ENCODE data around the gene PALLD.
"Not testable (repeated sequence)": the region's sequence is repeated elsewhere in the genome, so short reads cannot be mapped to it uniquely, and the experiment has no call there.

PALLD gene

DNA sequence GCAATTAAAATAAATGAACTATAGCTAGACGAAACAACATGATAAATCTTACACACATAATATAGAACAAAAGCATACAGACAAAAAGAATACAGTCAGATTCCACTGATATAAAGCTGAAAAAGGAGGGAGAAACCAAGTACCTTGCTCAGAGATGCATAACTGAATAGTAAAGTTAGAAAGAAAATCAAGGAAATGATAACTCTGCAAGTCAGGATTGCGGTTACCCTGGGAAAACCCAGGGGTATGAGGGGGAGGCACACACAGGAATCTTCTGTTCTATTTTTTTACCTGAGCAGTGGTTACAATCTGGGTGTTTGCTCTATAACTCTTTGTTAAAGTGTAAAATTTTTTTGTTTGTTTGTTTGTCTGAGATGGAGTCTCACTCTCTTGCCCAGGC, 304.1 kb downstream of the PALLD start:
- H3K4me3 ChIP-seq (ENCODE audit: low read depth, low read length) = no peak overlapping the region
- DNase-seq (ENCODE audit: low read depth) = no peak
- TF ChIP-seq, protein P1, sequence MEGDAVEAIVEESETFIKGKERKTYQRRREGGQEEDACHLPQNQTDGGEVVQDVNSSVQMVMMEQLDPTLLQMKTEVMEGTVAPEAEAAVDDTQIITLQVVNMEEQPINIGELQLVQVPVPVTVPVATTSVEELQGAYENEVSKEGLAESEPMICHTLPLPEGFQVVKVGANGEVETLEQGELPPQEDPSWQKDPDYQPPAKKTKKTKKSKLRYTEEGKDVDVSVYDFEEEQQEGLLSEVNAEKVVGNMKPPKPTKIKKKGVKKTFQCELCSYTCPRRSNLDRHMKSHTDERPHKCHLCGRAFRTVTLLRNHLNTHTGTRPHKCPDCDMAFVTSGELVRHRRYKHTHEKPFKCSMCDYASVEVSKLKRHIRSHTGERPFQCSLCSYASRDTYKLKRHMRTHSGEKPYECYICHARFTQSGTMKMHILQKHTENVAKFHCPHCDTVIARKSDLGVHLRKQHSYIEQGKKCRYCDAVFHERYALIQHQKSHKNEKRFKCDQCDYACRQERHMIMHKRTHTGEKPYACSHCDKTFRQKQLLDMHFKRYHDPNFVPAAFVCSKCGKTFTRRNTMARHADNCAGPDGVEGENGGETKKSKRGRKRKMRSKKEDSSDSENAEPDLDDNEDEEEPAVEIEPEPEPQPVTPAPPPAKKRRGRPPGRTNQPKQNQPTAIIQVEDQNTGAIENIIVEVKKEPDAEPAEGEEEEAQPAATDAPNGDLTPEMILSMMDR (conservative IDR thresholded peaks at IDR 0.05; ENCODE audit: low read depth, low read length) = no peak

DNA sequence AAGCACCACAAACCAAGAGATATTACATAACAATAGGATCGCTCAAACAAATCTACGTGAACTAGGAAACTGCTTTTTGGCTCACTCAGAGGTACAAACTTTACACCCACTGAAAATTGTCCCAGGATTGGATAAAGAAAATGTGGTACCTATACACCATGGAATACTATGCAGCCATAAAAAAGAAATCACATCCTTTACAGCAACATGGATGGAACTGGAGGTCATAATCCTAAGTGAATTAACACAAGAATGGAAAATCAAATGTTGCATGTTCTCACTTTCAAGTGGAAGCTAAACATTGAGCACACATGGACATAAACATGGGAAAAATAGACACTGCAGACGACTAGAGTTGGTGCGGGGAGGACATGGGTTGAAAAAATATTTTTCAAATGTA, 305.4 kb downstream of the PALLD start:
- no peak overlapping the region for H3K4me3 ChIP-seq (ENCODE audit: low read depth, low read length)
- TF ChIP-seq, protein P1 (conservative IDR thresholded peaks at IDR 0.05; ENCODE audit: low read depth, low read length) = no peak
- no peak for DNase-seq (ENCODE audit: low read depth)

DNA sequence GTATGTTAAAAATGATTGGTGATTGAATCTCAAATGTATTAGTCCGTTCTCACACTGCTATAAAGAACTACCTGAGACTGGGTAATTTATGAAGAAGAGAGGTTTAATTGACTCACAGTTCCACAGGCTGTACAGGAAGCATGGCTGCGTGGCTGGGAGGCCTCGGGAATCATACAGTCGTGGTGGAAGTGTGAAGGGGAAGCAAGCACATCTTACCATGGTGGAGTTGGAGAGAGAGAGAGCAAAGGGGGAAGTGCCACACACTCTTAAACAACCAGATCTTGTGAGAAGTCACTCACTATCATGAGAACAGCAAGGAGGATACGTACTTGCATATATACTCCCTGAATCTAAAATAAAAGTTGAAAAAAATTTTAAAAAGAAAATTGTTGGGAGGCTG, 306.2 kb downstream of the PALLD start:
- not testable (repeated sequence) for DNase-seq (ENCODE audit: low read depth); H3K4me3 ChIP-seq (ENCODE audit: low read depth, low read length)

DNA sequence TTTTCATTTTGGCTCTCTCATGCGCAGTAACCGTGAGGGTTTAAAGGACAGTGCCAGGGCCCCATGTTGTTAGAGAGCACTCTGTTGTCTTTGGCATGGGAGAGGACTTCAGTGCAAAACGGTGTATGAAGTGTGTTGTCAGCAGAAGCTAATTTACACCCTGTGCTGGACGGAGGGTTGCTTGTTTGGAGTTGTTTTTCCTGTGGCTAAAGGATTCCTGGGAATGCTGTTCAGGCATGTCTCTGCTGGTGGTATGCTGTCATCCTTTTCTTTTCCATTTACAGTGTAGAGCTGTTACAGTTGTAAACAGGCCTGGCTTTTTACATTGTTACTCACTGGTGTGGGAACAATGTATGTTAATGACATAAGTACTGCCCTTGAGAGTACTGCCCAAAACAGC, 306.9 kb downstream of the PALLD start:
- DNase-seq (ENCODE audit: low read depth) = peak; percentile 79
- H3K4me3 ChIP-seq (ENCODE audit: low read depth, low read length) = no peak overlapping the region
- TF ChIP-seq, protein P1 (conservative IDR thresholded peaks at IDR 0.05; ENCODE audit: low read depth, low read length) = no peak

DNA sequence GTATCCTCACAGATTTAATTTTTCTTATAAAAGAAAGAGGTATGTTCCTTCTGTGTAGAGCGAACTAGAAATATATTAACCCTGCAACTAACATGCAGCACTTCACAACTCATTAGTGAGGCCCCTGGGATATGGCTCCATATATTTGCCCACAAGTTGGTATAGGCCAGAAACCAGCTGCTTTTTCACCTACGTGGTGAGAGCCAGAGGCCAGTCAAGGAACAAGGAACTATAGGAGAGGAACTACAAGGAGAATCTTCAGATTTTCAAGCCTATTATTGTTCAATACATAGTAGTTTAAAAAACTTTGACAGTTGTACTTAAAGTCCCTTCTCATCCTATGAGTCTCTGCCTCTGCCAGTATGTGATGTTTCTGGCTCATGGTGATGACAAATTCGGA, 307.3 kb downstream of the PALLD start:
- TF ChIP-seq, protein P1 (conservative IDR thresholded peaks at IDR 0.05; ENCODE audit: low read depth, low read length) = no peak
- H3K4me3 ChIP-seq (ENCODE audit: low read depth, low read length) = no peak overlapping the region
- DNase-seq (ENCODE audit: low read depth) = no peak

DNA sequence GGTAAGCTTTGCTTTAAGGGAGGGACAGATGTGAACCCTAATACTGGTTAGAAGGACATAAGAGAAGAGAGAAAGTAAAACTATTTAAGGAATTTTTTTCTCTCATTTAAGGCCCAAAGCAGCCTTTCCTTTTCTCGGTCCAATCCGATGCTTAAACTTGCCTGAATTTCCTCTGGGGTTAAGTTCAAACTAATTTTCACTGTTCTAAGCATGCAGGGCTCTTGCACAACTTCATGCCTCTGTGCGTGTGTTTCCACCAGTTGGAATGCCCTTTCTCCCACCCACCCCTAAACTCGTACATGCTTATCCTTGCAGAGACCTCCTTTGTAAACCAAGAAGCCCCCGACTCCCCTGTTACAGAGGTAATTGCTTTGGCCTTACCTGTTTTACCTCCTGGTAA, 308.5 kb downstream of the PALLD start:
- TF ChIP-seq, protein P1 (conservative IDR thresholded peaks at IDR 0.05; ENCODE audit: low read depth, low read length) = no peak
- peak; percentile 73 for DNase-seq (ENCODE audit: low read depth)
- H3K4me3 ChIP-seq (ENCODE audit: low read depth, low read length) = no peak overlapping the region

DNA sequence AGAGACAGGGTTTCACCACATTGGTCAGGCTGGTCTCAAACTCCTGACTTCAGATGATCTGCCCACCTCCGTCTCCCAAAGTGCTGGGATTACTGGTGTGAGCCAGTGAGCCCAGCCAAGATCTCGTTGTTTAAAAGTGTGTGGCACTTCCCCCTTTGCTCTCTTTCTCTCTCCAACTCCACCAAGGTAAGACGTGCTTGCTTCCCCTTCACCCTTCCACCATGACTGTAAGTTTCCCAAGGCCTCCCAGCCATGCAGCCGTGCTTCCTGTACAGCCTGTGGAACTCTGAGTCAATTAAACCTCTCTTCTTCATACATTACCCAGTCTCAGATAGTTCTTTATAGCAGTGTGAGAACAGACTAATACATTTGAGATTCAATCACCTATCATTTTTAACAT, 309.4 kb downstream of the PALLD start:
- not testable (repeated sequence) for H3K4me3 ChIP-seq (ENCODE audit: low read depth, low read length); DNase-seq (ENCODE audit: low read depth)

DNA sequence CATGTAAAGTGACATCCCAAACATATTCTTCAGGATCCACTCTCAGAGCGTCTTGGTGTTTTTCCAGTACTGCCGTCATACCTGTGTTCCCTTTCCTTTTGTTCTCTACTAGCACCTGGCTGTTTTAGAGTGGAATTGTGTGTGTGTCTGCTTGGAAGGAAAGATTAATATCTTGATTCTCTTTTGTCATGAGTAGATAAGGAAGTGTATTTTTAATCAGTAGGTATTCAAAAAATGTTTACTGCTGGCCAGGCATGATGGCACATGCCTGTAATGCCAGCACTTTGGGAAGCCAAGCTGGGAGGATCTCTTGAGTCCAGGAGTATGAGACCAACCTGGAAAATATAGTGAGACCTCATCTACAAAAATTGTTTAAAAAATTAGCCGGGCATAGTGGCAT, 314.4 kb downstream of the PALLD start:
- H3K4me3 ChIP-seq (ENCODE audit: low read depth, low read length) = no peak overlapping the region
- TF ChIP-seq, protein P1 (conservative IDR thresholded peaks at IDR 0.05; ENCODE audit: low read depth, low read length) = no peak
- DNase-seq (ENCODE audit: low read depth) = no peak

All from choroid plexus epithelial cell (primary cell).